GM12892 (cell line): ENCODE data around the gene INF2.

ENCODE experiments used
- POLR2A ChIP-seq: IDR thresholded peaks from 2 replicates; pipeline ENCODE4 v1.6.1; 2011; ENCODE audit warnings: low read depth, low read length, control low read depth
- POLR2AphosphoS5 ChIP-seq: IDR thresholded peaks from 2 replicates; pipeline ENCODE4 v1.6.1; 2011; ENCODE audit warnings: low read depth, low read length, control low read depth
- TAF1 ChIP-seq: IDR thresholded peaks from 2 replicates; pipeline ENCODE4 v1.6.1; 2011; ENCODE audit warnings: low read depth, mild to moderate bottlenecking, control low read depth, low read length, borderline replicate concordance

DNA sequence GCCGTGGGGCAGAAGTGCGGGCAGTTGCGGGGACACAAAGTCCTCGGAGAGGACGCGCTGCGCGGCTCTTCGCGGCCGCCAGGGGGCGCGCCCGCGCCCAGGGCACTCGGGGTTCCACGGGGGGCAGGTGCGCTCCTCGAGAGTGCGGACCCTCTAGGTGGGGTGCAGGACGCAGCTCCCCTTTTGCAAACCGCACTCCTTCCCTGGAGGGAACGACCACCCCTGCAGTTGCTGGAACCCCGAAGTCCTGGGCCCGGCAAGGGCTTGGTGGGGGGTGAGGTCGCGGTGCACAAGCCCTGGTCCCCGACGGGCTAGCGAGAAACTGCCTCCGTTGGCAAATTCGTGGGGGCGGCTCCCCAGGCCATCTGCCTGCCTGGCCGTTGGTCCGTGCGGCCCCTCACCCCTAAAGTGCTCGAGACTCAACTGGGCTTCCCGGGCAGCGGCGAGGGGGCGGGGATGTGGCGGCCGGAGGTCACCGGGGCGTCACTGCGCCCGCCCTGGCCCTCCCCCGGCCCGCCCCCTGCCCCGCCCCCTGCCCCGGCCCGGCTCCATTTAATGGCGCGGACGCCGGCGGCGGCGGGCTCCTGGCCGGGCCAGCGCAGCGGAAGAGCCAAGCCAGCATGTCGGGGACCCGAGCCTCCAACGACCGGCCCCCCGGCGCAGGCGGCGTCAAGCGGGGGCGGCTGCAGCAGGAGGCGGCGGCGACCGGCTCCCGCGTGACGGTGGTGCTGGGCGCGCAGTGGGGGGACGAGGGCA lies 34.4 kb downstream of the INF2 start, which contains the start of gene ADSS1:
- TF ChIP-seq POLR2A (no peak), TAF1 (no peak), POLR2AphosphoS5 (no peak)
